BJ (cell line): Measurements from ENCODE around the gene CUX1. TPM values are rescaled to one million over a fixed set of nuclear protein-coding genes. Genes with fewer than 3 reads are reported as not detected.
"Not testable (repeated sequence)": the region's sequence is repeated elsewhere in the genome, so short reads cannot be mapped to it uniquely, and the experiment has no call there.

Source experiments
- CTCF ChIA-PET: fragments of 350-600 bp; formaldehyde crosslinking; extraction: SDS; loops from one replicate; lab custom pipeline; 2021; ENCODE audit warnings: antibody characterized with exemption, inconsistent platforms; lab: Yijun Ruan, JAX
- POLR2A ChIA-PET: fragments of 300-600 bp; sonication (Branson Sonifier 250); formaldehyde crosslinking; extraction: SDS; loops from one replicate; lab custom pipeline; 2021; ENCODE audit warnings: antibody characterized with exemption; lab: Charles Lee
- DNase-seq: peaks from one replicate; pipeline ENCODE4 v3.0.0-alpha.2; 2011; ENCODE audit warnings: low read depth
- H3K27me3 ChIP-seq: 2 replicates; pipeline ENCODE4 v1.6.0; 2011; ENCODE audit warnings: low read length; ENCODE audit not compliant: control insufficient read depth, insufficient read depth
- H3K36me3 ChIP-seq: 2 replicates; pipeline ENCODE4 v1.5.1; 2011; ENCODE audit warnings: low read length; ENCODE audit not compliant: control insufficient read depth, insufficient read depth
- H3K4me3 ChIP-seq: 2 replicates; pipeline ENCODE4 v1.5.1; 2011; ENCODE audit warnings: low read depth, mild to moderate bottlenecking, control low read depth, low read length
- CTCF ChIP-seq: IDR thresholded peaks from 2 replicates; pipeline ENCODE4 v1.5.1; 2011; ENCODE audit warnings: low read depth, mild to moderate bottlenecking, control low read depth, inconsistent platforms, low read length, moderate library complexity; ENCODE audit not compliant: insufficient read depth
- polyA plus RNA-seq: library from polyadenylated mRNA; depleted of rRNA; stranded (reverse); fragments of >200 nt; gene quantifications from 2 replicates; pipeline ENCODE4 v1.2.3, GENCODE V29; 2011

Gene CUX1
- polyA plus RNA-seq, 1 experiment: 36.5 TPM

GRCh38 chr7:101985057-101985902 lies 167.9 kb downstream of the CUX1 start:
- POLR2A ChIA-PET: no interaction called here
- Histone ChIP-seq H3K36me3 (no peaks in the 10 kb centered on the region; the same call in 1 of the 2 replicates), H3K27me3 (no peaks in the 10 kb centered on the region), H3K4me3 (no peak overlapping the region)
- CTCF ChIA-PET: interaction anchor here (0.6 to 1.9 kb wide), 4 partner anchors 13 to 113 kb away, joined by 3 to 7 read pairs (median 4); no protein-coding TSS in a partner anchor
- DNase-seq: no peak
- no peak for TF ChIP-seq CTCF

GRCh38 chr7:101985903-101986734 lies 168.7 kb downstream of the CUX1 start:
- POLR2A ChIA-PET: interaction anchor here (0.6 kb wide), 1 partner anchor 183 kb away, joined by 4 read pairs; no protein-coding TSS in a partner anchor

GRCh38 chr7:101987494-101987893 lies 170.1 kb downstream of the CUX1 start:
- CTCF ChIA-PET: interaction anchor here (1.9 kb wide), 1 partner anchor 11 kb away, joined by 5 read pairs; no protein-coding TSS in a partner anchor
- Histone ChIP-seq H3K4me3 (no peak overlapping the region), H3K36me3 (no peaks in the 10 kb centered on the region; the same call in none of the 2 replicates), H3K27me3 (no peaks in the 10 kb centered on the region)
- TF ChIP-seq CTCF: no peak; the same call in 1 of the 2 replicates
- DNase-seq: no peak
- POLR2A ChIA-PET: no interaction called here

More at GRCh38 chr7:101985903-101986734, 168.7 kb downstream of the CUX1 start:
- no peak for DNase-seq
- H3K27me3 ChIP-seq: no peaks in the 10 kb centered on the region
- no peak overlapping the region for H3K4me3 ChIP-seq
- no peaks in the 10 kb centered on the region; the same call in none of the 2 replicates for H3K36me3 ChIP-seq
- no peak for TF ChIP-seq CTCF
- CTCF ChIA-PET: interaction anchor here (1.5 to 1.9 kb wide), 2 partner anchors 12 to 14 kb away, joined by 5 to 7 read pairs; no protein-coding TSS in a partner anchor

- CTCF ChIA-PET, H3K36me3 ChIP-seq, H3K27me3 ChIP-seq, POLR2A ChIA-PET, DNase-seq, H3K4me3 ChIP-seq: not testable (repeated sequence)
Observed at GRCh38 chr7:101988060-101988459, 170.6 kb downstream of the CUX1 start.

GRCh38 chr7:101988513-101988912 lies 171.1 kb downstream of the CUX1 start:
- DNase-seq: no peak
- H3K27me3 ChIP-seq: no peaks in the 10 kb centered on the region
- no peak for TF ChIP-seq CTCF
- no peaks in the 10 kb centered on the region; the same call in none of the 2 replicates for H3K36me3 ChIP-seq
- POLR2A ChIA-PET: no interaction called here
- CTCF ChIA-PET: no interaction called here
- H3K4me3 ChIP-seq: no peak overlapping the region
